Progenitor cell of endocrine pancreas (in vitro differentiated cells): Measurements from ENCODE around the gene IL16. TPM values are rescaled to one million over a fixed set of nuclear protein-coding genes. Genes with fewer than 3 reads are reported as not detected.

Experiments
- DNase-seq: peaks from one replicate; pipeline ENCODE4 v3.0.0; 2021; ENCODE audit warnings: low spot score; ENCODE audit not compliant: unreplicated experiment
- H3K27ac Mint-ChIP-seq: 2 replicates; pipeline ENCODE4 v1.8.0; 2021; ENCODE audit warnings: mild to moderate bottlenecking, moderate library complexity, mixed read lengths
- H3K27me3 Mint-ChIP-seq: 2 replicates; pipeline ENCODE4 v1.8.0; 2021; ENCODE audit warnings: mixed read lengths
- H3K36me3 Mint-ChIP-seq: 2 replicates; pipeline ENCODE4 v1.8.0; 2022; ENCODE audit warnings: mixed read lengths; ENCODE audit not compliant: insufficient read depth
- H3K4me1 Mint-ChIP-seq: 2 replicates; pipeline ENCODE4 v1.8.0; 2021; ENCODE audit warnings: low read depth, mixed read lengths
- H3K4me3 Mint-ChIP-seq: 2 replicates; pipeline ENCODE4 v1.8.0; 2021; ENCODE audit warnings: low read depth, mild to moderate bottlenecking, moderate library complexity, mixed read lengths
- H3K9me3 Mint-ChIP-seq: 2 replicates; pipeline ENCODE4 v1.8.0; 2021; ENCODE audit warnings: low read depth, mixed read lengths
- total RNA-seq: library from RNA; stranded (reverse); gene quantifications from 2 replicates; pipeline ENCODE4 v1.2.1, GENCODE V29; 2021
- TF ChIP-seq, protein P1 (sequence below): fragments of 200-600 bp; sonication (generic); IDR thresholded peaks from one replicate; pipeline ENCODE4 v1.5.0; 2021; ENCODE audit warnings: antibody characterized with exemption, mild to moderate bottlenecking; ENCODE audit not compliant: unreplicated experiment

The IL16 gene
- total RNA-seq, 1 donor from 2014 or later, result 0.38 TPM

DNA sequence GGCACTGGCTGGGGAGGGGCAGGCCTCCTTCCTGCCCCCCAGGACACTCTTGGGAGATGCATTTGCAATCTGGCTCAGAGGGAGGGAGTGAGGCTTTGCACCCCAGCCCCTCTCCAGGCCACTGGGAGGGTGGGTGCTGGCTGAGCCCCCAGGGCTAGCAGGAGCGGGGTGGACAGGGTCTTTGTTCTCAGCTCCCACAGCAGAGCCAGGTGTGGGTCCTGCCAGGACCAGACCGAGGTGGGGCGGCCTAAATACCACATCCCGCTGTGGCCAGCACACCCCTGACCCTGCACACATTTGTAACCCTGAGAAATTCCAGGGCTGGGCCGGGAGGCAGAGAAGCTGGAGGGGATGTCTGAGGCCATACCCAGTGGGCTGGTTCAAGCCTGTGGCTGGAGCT, 86.2 kb downstream of the IL16 start:
- Mint-ChIP-seq H3K27me3 (peaks cover 11% of the 10 kb centered on the region), H3K4me1 (no peaks in the 10 kb centered on the region), H3K36me3 (no peaks in the 10 kb centered on the region), H3K27ac (no peak overlapping the region), H3K9me3 (no peaks in the 10 kb centered on the region), H3K4me3 (no peak overlapping the region)
- DNase-seq, result no peak
- TF ChIP-seq, protein P1, sequence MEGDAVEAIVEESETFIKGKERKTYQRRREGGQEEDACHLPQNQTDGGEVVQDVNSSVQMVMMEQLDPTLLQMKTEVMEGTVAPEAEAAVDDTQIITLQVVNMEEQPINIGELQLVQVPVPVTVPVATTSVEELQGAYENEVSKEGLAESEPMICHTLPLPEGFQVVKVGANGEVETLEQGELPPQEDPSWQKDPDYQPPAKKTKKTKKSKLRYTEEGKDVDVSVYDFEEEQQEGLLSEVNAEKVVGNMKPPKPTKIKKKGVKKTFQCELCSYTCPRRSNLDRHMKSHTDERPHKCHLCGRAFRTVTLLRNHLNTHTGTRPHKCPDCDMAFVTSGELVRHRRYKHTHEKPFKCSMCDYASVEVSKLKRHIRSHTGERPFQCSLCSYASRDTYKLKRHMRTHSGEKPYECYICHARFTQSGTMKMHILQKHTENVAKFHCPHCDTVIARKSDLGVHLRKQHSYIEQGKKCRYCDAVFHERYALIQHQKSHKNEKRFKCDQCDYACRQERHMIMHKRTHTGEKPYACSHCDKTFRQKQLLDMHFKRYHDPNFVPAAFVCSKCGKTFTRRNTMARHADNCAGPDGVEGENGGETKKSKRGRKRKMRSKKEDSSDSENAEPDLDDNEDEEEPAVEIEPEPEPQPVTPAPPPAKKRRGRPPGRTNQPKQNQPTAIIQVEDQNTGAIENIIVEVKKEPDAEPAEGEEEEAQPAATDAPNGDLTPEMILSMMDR, result no peak

DNA sequence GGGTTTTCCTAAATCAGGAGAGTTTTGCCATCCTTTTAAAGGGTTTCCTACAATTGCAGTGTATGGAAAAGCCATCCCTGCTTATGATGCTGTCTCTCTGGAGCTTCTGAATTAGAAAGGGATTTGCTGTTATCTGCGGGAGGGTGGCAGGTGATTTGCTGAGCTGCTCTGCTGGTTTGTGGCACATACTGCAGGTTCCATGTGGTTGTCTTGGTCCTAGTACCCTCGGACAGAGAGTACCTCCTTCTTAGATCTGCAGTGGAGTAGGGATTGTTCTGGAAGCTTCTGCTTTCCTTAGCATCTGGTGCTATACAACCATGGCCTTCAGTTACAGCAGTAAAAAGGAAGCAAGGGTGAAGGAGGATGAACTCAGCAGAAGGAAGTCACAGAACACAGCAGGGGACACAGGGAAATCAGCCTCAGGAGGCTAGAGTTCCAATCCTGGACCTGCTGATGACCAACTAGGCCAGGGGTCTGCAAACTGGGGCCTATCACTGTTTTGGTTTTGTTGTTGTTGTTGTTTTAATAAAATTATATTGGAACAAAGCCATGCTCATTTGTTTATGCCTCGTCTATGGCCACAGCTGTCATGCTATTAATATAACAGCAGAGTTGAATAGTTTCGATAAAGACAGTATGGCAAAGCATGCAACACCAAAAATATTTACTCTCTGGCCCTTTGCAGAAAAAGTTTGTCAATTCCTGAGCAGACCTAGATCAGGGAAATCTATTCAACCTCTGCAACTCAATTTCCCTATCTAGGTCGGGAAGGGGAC, 87.8 kb downstream of the IL16 start:
- Mint-ChIP-seq H3K36me3 (no peaks in the 10 kb centered on the region), H3K4me1 (no peaks in the 10 kb centered on the region), H3K4me3 (no peak overlapping the region), H3K27me3 (peaks cover 11% of the 10 kb centered on the region), H3K9me3 (no peaks in the 10 kb centered on the region), H3K27ac (no peak overlapping the region)
- TF ChIP-seq, protein P1, result no peak
- no peak for DNase-seq

DNA sequence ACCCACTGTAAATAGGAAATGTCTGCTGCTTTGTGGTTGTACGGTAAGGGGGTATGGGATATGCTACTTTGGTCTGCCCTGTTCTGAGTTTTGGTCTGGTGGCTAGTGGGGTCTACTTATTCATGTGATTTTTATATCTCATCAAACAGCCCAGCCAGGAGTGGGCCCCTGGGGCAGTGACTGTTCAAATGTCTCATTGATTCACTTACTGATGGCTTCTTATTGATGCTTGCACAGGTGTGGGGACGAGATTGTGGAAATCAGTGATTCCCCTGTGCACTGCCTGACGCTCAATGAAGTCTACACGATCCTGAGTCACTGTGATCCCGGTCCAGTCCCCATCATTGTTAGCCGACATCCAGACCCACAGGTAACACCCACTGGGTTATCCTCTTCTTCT, 88.8 kb downstream of the IL16 start:
- Mint-ChIP-seq H3K36me3 (no peaks in the 10 kb centered on the region), H3K4me1 (no peaks in the 10 kb centered on the region), H3K4me3 (no peak overlapping the region), H3K27ac (no peak overlapping the region), H3K9me3 (no peaks in the 10 kb centered on the region), H3K27me3 (peaks cover 8% of the 10 kb centered on the region)
- no peak for DNase-seq
- TF ChIP-seq, protein P1, result no peak

DNA sequence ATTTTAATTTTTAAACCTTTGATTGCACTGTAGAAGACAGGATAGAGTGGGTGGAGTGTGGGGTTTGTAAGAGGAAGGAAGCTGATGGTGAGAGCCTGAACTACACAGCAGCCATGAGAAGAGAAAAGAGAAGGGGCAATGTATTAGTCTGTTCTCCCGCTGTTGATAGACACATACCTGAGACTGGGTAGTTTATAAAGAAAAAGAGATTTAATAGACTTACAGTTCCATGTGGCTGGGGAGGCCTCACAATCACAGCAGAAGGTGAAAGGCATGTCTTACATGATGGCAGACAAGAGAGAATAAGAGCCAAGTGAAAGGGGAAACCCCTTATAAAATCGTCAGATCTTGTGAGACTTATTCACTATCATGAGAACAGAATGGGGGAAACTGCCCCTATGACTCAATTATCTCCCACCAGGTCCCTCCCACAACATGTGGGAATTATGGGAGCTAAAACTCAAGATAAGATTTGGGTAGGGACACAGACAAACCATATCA, 90.0 kb downstream of the IL16 start:
- no peaks in the 10 kb centered on the region for H3K9me3 Mint-ChIP-seq
- peaks cover 5% of the 10 kb centered on the region for H3K27me3 Mint-ChIP-seq
- no peaks in the 10 kb centered on the region for H3K4me1 Mint-ChIP-seq
- no peak overlapping the region for H3K27ac Mint-ChIP-seq
- TF ChIP-seq, protein P1, result no peak
- H3K4me3 Mint-ChIP-seq, result no peak overlapping the region
- no peak for DNase-seq
- no peaks in the 10 kb centered on the region for H3K36me3 Mint-ChIP-seq

- no peaks in the 10 kb centered on the region for H3K4me1 Mint-ChIP-seq
- no peak for DNase-seq
- no peaks in the 10 kb centered on the region for H3K27me3 Mint-ChIP-seq
- H3K27ac Mint-ChIP-seq, result no peak overlapping the region
- no peaks in the 10 kb centered on the region for H3K9me3 Mint-ChIP-seq
- no peaks in the 10 kb centered on the region for H3K36me3 Mint-ChIP-seq
- TF ChIP-seq, protein P1, result no peak
- no peak overlapping the region for H3K4me3 Mint-ChIP-seq
These were observed 91.4 kb downstream of the IL16 start for GRCh38 chr15:81288040-81288439.
